Smooth muscle cell (in vitro differentiated cells): ENCODE results near the gene NXN. TPM values are rescaled to one million over a fixed set of nuclear protein-coding genes. Genes with fewer than 3 reads are reported as not detected.

ENCODE experiments used
- DNase-seq: peaks from one replicate; lab custom pipeline; 2025; ENCODE audit not compliant: unreplicated experiment; lab: John Stamatoyannopoulos, UW
- H2AFZ ChIP-seq: fragments of 200-600 bp; sonication (generic); 2 replicates; pipeline ENCODE4 v1.6.0; 2016; ENCODE audit warnings: antibody characterized with exemption, low read depth, mild to moderate bottlenecking
- H3F3A ChIP-seq: fragments of 200-600 bp; sonication (generic); 2 replicates; pipeline ENCODE4 v1.6.0; 2017; ENCODE audit warnings: antibody characterized with exemption, low read depth
- H3K27ac ChIP-seq: fragments of 200-600 bp; sonication (generic); 2 replicates; pipeline ENCODE4 v1.5.1; 2016; ENCODE audit warnings: low read depth, mild to moderate bottlenecking
- H3K27me3 ChIP-seq: fragments of 200-600 bp; sonication (generic); 2 replicates; pipeline ENCODE4 v1.6.1; 2016; ENCODE audit warnings: low read depth, mild to moderate bottlenecking
- H3K36me3 ChIP-seq: fragments of 200-600 bp; sonication (generic); 2 replicates; pipeline ENCODE4 v1.5.1; 2016; ENCODE audit warnings: low read depth
- H3K4me1 ChIP-seq: fragments of 200-600 bp; sonication (generic); 2 replicates; pipeline ENCODE4 v1.5.1; 2016; ENCODE audit warnings: low read depth
- H3K4me2 ChIP-seq: fragments of 200-600 bp; sonication (generic); 2 replicates; pipeline ENCODE4 v1.6.0; 2016; ENCODE audit warnings: mild to moderate bottlenecking
- H3K4me3 ChIP-seq: fragments of 200-600 bp; sonication (generic); 2 replicates; pipeline ENCODE4 v1.5.1; 2016; ENCODE audit warnings: mild to moderate bottlenecking
- H3K79me2 ChIP-seq: fragments of 200-600 bp; sonication (generic); 2 replicates; pipeline ENCODE4 v1.6.0; 2016; ENCODE audit warnings: low read depth, mild to moderate bottlenecking
- H3K9ac ChIP-seq: fragments of 200-600 bp; sonication (generic); 2 replicates; pipeline ENCODE4 v1.6.0; 2016; ENCODE audit warnings: low read depth
- H3K9me3 ChIP-seq: fragments of 200-600 bp; sonication (generic); replicated peaks from 2 replicates; pipeline ENCODE4 v1.5.1; 2016; ENCODE audit warnings: low read depth
- H4K20me1 ChIP-seq: fragments of 200-600 bp; sonication (generic); 2 replicates; pipeline ENCODE4 v1.6.0; 2016; ENCODE audit warnings: low read depth
- WGBS: methylation state at CpG from one replicate; pipeline ENCODE4 v1.1.7; 2016; ENCODE audit warnings: low lambda C conversion rate; 5-methylcytosine and 5-hydroxymethylcytosine counted together
- polyA plus RNA-seq: library from polyadenylated mRNA; unstranded; fragments of >200 nt; fragmentation: Nextera tagmentation; extraction: Ambion mirVana; gene quantifications from 2 replicates; pipeline ENCODE4 v1.2.1, GENCODE V29; 2016
- total RNA-seq: library from RNA; depleted of rRNA; stranded (reverse); fragments of >200 nt; gene quantifications from 2 replicates; pipeline ENCODE4 v1.2.3, GENCODE V29; 2014
- TF ChIP-seq, protein P1 (sequence below): fragments of 200-600 bp; sonication (generic); IDR thresholded peaks from 2 replicates; pipeline ENCODE4 v1.5.1; 2017; ENCODE audit warnings: borderline replicate concordance, mild to moderate bottlenecking, antibody characterized with exemption; ENCODE audit not compliant: insufficient read depth, poor library complexity, severe bottlenecking

Gene NXN
- total and polyA plus RNA-seq, 2 experiments from 2014 or later, result 58.3 to 78.6 TPM

GRCh38 chr17:802481-802880, 177.1 kb downstream of the NXN start:
- Histone ChIP-seq H3K9me3 (no peaks in the 10 kb centered on the region), H2AFZ (no peak overlapping the region), H3K4me3 (no peak overlapping the region), H3K79me2 (no peaks in the 10 kb centered on the region), H3K4me1 (peaks cover 3% of the 10 kb centered on the region), H4K20me1 (peaks cover 59% of the 10 kb centered on the region), H3K36me3 (no peaks in the 10 kb centered on the region), H3K27me3 (no peaks in the 10 kb centered on the region), H3F3A (no peaks in the 10 kb centered on the region), H3K9ac (no peak overlapping the region), H3K27ac (no peak overlapping the region), H3K4me2 (no peak overlapping the region)
- TF ChIP-seq, protein P1, sequence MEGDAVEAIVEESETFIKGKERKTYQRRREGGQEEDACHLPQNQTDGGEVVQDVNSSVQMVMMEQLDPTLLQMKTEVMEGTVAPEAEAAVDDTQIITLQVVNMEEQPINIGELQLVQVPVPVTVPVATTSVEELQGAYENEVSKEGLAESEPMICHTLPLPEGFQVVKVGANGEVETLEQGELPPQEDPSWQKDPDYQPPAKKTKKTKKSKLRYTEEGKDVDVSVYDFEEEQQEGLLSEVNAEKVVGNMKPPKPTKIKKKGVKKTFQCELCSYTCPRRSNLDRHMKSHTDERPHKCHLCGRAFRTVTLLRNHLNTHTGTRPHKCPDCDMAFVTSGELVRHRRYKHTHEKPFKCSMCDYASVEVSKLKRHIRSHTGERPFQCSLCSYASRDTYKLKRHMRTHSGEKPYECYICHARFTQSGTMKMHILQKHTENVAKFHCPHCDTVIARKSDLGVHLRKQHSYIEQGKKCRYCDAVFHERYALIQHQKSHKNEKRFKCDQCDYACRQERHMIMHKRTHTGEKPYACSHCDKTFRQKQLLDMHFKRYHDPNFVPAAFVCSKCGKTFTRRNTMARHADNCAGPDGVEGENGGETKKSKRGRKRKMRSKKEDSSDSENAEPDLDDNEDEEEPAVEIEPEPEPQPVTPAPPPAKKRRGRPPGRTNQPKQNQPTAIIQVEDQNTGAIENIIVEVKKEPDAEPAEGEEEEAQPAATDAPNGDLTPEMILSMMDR, result no peak
- DNase-seq, result no peak
- 94% methylated on average over 14 of the region's 14 CpGs for WGBS

- TF ChIP-seq, protein P1, result no peak
- Histone ChIP-seq H3K9ac (no peak overlapping the region), H3K9me3 (no peaks in the 10 kb centered on the region), H3K27me3 (no peaks in the 10 kb centered on the region), H3F3A (no peaks in the 10 kb centered on the region), H3K79me2 (no peaks in the 10 kb centered on the region), H3K4me1 (peaks cover 3% of the 10 kb centered on the region), H3K4me2 (no peak overlapping the region), H3K27ac (peak overlapping the region; percentile 31), H3K4me3 (no peak overlapping the region), H4K20me1 (peaks cover 51% of the 10 kb centered on the region), H3K36me3 (no peaks in the 10 kb centered on the region), H2AFZ (no peak overlapping the region)
- DNase-seq, result no peak
- WGBS, result 55% methylated on average over 6 of the region's 6 CpGs
Measured at GRCh38 chr17:801660-802059, 177.9 kb downstream of the NXN start.

- TF ChIP-seq, protein P1, result no peak
- DNase-seq, result no peak
Measured at GRCh38 chr17:800446-801242, 178.9 kb downstream of the NXN start.

GRCh38 chr17:799261-799660, 180.3 kb downstream of the NXN start:
- Histone ChIP-seq H4K20me1 (peaks cover 29% of the 10 kb centered on the region), H3K9me3 (no peaks in the 10 kb centered on the region), H3K79me2 (no peaks in the 10 kb centered on the region), H3K4me1 (peaks cover 4% of the 10 kb centered on the region), H3K4me3 (no peak overlapping the region), H3K27ac (no peak overlapping the region), H3K36me3 (no peaks in the 10 kb centered on the region), H3F3A (peaks cover 7% of the 10 kb centered on the region), H3K4me2 (no peak overlapping the region), H2AFZ (no peak overlapping the region), H3K9ac (no peak overlapping the region), H3K27me3 (no peaks in the 10 kb centered on the region)
- DNase-seq, result no peak
- TF ChIP-seq, protein P1, result no peak
- WGBS, result 96% methylated on average over 11 of the region's 11 CpGs

More at GRCh38 chr17:800446-801242, 178.9 kb downstream of the NXN start:
- Histone ChIP-seq H3K9me3 (no peaks in the 10 kb centered on the region), H3K27ac (no peak overlapping the region), H3K27me3 (no peaks in the 10 kb centered on the region), H3K4me3 (no peak overlapping the region), H3K4me1 (peaks cover 3% of the 10 kb centered on the region), H3K79me2 (no peaks in the 10 kb centered on the region), H3K9ac (no peak overlapping the region), H2AFZ (no peak overlapping the region), H3F3A (peaks cover 3% of the 10 kb centered on the region), H3K4me2 (no peak overlapping the region), H4K20me1 (peaks cover 41% of the 10 kb centered on the region), H3K36me3 (no peaks in the 10 kb centered on the region)
- 92% methylated on average over 39 of the region's 39 CpGs for WGBS
